ENCODE results near the gene ARHGAP8. TPM values are rescaled to one million over a fixed set of nuclear protein-coding genes. Genes with fewer than 3 reads are reported as not detected.

Gene ARHGAP8
- total RNA-seq, 1 experiment from 2014 or later: not detected

DNA sequence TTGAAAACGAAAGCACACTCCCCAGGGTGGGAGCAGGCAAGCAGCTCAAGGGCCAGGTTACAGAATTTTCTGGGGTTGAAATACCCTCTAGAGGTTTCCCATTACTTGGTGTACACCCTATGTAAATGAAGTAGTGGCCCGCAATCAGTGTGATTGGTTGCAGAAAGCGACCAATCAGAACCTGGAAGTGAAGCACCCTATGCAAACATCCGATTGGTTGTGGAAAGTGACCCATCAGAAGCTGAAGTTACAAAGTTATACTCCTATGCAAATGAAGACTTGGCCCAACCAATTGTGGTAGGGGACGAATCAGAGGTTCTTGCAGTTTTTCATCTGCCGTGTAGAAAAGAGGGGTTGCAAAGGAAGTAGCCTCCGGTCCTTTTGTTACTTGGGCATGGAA lies 31.2 kb upstream of the ARHGAP8 start:
- H3K9me3 ChIP-seq (ENCODE audit: low read length): no peaks in the 10 kb centered on the region
- no peak overlapping the region for H3K4me3 ChIP-seq (ENCODE audit: low read length)
- H4K20me1 ChIP-seq (ENCODE audit: insufficient read depth, low read depth, low read length): no peaks in the 10 kb centered on the region
- H3K79me2 ChIP-seq (ENCODE audit: low read length): no peaks in the 10 kb centered on the region
- no peak overlapping the region for H3K27ac ChIP-seq (ENCODE audit: low read length)
- no peaks in the 10 kb centered on the region for H3K36me3 ChIP-seq (ENCODE audit: insufficient read depth, low read length)
- H3K9ac ChIP-seq (ENCODE audit: low read length): no peak overlapping the region
- no peak overlapping the region for H2AFZ ChIP-seq (ENCODE audit: low read length)
- H3K4me1 ChIP-seq (ENCODE audit: low read length): peaks cover 5% of the 10 kb centered on the region; the same call in 1 of the 2 replicates
- no peak overlapping the region for H3K4me2 ChIP-seq (ENCODE audit: low read depth, low read length, poor library complexity, severe bottlenecking)
- H3K9me2 ChIP-seq (replicated peaks; ENCODE audit: insufficient read depth, low read length): no peaks in the 10 kb centered on the region
- no peaks in the 10 kb centered on the region for H3K27me3 ChIP-seq (ENCODE audit: low read length)
- DNase-seq: peak; percentile 63

DNA sequence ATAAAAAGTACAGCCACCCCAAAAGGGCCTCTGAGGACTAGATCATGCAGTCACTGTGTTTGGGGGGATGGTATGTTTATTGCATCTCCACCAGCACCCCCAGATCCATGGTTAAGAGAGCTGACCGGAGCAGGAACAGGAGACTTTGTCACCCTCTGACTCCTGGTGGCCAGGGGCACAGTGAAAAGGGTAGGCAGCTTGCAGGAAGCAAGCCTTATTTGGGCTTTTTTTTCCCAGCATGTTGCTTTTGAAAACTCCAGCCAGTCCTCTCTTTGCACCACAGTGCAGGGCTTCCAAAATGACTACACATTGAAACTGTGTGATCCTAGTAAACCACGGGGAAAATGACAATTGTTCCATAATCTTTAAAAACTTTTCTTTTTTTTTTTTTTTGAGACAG lies 29.8 kb upstream of the ARHGAP8 start:
- no peak overlapping the region for H3K4me3 ChIP-seq (ENCODE audit: low read length)
- DNase-seq: no peak
- H3K4me2 ChIP-seq (ENCODE audit: low read depth, low read length, poor library complexity, severe bottlenecking): no peak overlapping the region

DNA sequence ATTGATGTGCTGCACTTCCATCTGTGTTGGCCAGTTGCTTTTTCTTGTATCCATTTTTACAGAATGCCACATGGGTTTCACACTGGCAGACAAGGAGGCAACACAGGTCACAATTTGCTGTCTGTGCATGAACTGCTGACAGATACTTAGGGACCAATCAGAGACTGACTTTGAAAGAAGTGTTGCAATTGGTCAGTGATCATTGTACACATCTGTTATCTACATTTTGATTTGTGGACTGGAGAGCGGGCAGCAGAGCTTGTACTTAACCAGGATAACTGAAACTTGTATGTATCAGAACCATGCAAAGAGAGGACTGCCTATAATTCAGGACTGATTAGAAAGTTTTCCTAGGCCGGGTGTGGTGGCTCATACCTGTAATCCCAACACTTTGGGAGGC lies 28.6 kb upstream of the ARHGAP8 start:
- Histone ChIP-seq H2AFZ (ENCODE audit: low read length) (no peak overlapping the region), H3K4me1 (ENCODE audit: low read length) (peaks cover 5% of the 10 kb centered on the region; the same call in 1 of the 2 replicates), H4K20me1 (ENCODE audit: insufficient read depth, low read depth, low read length) (no peaks in the 10 kb centered on the region), H3K9ac (ENCODE audit: low read length) (no peak overlapping the region), H3K27me3 (ENCODE audit: low read length) (no peaks in the 10 kb centered on the region), H3K27ac (ENCODE audit: low read length) (no peak overlapping the region), H3K9me3 (ENCODE audit: low read length) (no peaks in the 10 kb centered on the region), H3K36me3 (ENCODE audit: insufficient read depth, low read length) (no peaks in the 10 kb centered on the region), H3K79me2 (ENCODE audit: low read length) (no peaks in the 10 kb centered on the region), H3K4me3 (ENCODE audit: low read length) (no peak overlapping the region), H3K9me2 (replicated peaks; ENCODE audit: insufficient read depth, low read length) (no peaks in the 10 kb centered on the region), H3K4me2 (ENCODE audit: low read depth, low read length, poor library complexity, severe bottlenecking) (no peak overlapping the region)
- DNase-seq: peak; percentile 90

More for the DNA sequence above, 29.8 kb upstream of the ARHGAP8 start:
- H3K27me3 ChIP-seq (ENCODE audit: low read length): no peaks in the 10 kb centered on the region
- H3K4me1 ChIP-seq (ENCODE audit: low read length): peaks cover 5% of the 10 kb centered on the region; the same call in 1 of the 2 replicates
- no peak overlapping the region for H3K9ac ChIP-seq (ENCODE audit: low read length)
- no peaks in the 10 kb centered on the region for H3K79me2 ChIP-seq (ENCODE audit: low read length)
- H4K20me1 ChIP-seq (ENCODE audit: insufficient read depth, low read depth, low read length): no peaks in the 10 kb centered on the region
- H3K9me2 ChIP-seq (replicated peaks; ENCODE audit: insufficient read depth, low read length): no peaks in the 10 kb centered on the region
- no peak overlapping the region for H2AFZ ChIP-seq (ENCODE audit: low read length)
- no peak overlapping the region for H3K27ac ChIP-seq (ENCODE audit: low read length)
- H3K9me3 ChIP-seq (ENCODE audit: low read length): no peaks in the 10 kb centered on the region
- H3K36me3 ChIP-seq (ENCODE audit: insufficient read depth, low read length): no peaks in the 10 kb centered on the region

DNA sequence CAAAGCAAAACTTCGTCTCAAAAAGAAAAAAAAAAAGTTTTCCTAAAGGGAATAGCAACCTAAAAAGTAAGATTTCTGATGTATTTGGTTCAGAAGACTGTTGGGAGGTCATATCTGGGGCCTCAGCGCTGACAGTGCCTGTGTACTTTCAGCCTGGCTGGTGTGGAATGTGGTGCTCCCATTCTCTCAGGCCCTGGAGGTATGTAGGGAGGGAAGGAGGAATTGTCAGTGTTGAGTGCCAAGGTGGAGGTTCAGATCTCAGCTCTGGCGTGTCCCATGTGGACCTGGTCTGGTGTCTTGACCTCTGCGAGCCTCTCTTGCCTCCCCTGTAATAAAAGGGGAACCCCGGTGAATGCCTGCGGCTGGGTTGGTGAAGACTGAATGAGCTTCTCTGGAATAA lies 28.0 kb upstream of the ARHGAP8 start:
- Histone ChIP-seq H3K36me3 (ENCODE audit: insufficient read depth, low read length) (no peaks in the 10 kb centered on the region), H3K9me2 (replicated peaks; ENCODE audit: insufficient read depth, low read length) (no peaks in the 10 kb centered on the region), H3K27me3 (ENCODE audit: low read length) (no peaks in the 10 kb centered on the region), H3K4me2 (ENCODE audit: low read depth, low read length, poor library complexity, severe bottlenecking) (no peak overlapping the region), H3K27ac (ENCODE audit: low read length) (no peak overlapping the region), H3K9ac (ENCODE audit: low read length) (no peak overlapping the region), H3K9me3 (ENCODE audit: low read length) (no peaks in the 10 kb centered on the region), H4K20me1 (ENCODE audit: insufficient read depth, low read depth, low read length) (no peaks in the 10 kb centered on the region), H3K4me3 (ENCODE audit: low read length) (no peak overlapping the region), H3K4me1 (ENCODE audit: low read length) (peaks cover 5% of the 10 kb centered on the region; the same call in 1 of the 2 replicates), H2AFZ (ENCODE audit: low read length) (no peak overlapping the region), H3K79me2 (ENCODE audit: low read length) (no peaks in the 10 kb centered on the region)
- DNase-seq: no peak

DNA sequence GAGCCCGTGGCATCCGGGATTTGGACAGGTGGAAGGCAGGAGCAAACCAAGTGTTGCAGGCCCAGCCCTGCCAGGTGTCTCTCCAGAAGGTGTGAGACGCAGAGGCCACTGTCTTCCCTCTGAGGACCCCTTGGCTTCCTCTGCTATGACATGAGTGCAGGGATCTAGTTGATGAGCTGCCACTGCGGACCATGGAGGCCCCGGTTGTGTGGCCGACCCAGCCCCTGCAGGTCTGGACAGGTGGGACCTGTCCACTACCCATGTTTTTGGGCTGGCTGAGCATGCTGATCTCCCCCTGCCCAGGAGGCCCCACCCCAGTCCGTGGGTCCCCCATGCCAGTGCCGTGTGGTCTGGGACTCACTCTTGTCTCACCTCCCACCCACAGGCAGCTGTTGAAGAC lies 27.5 kb upstream of the ARHGAP8 start:
- no peaks in the 10 kb centered on the region for H3K36me3 ChIP-seq (ENCODE audit: insufficient read depth, low read length)
- no peak overlapping the region for H3K27ac ChIP-seq (ENCODE audit: low read length)
- no peaks in the 10 kb centered on the region for H3K79me2 ChIP-seq (ENCODE audit: low read length)

DNA sequence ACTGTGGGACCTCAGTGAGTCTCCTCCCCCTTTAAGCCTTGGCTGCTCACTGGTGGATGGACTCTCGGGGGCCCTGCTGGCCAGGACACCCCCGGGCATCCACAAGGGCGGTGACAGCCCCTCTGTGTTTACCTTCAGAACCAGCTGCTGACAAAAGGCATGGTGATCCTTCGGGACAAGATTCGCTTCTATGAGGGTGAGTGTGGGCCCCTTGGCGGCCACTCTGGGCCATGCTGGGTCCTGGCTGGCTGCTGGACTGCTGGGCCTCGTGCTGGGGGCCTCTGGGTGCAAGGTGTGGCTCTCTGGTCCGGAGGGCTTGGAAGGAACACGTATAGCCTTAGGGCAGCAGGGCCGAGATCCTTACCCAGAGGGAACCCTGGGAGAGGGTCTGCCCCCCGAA lies 25.9 kb upstream of the ARHGAP8 start:
- no peaks in the 10 kb centered on the region for H4K20me1 ChIP-seq (ENCODE audit: insufficient read depth, low read depth, low read length)
- no peaks in the 10 kb centered on the region for H3K9me3 ChIP-seq (ENCODE audit: low read length)
- no peaks in the 10 kb centered on the region for H3K9me2 ChIP-seq (replicated peaks; ENCODE audit: insufficient read depth, low read length)
- no peaks in the 10 kb centered on the region for H3K27me3 ChIP-seq (ENCODE audit: low read length)
- H3K4me1 ChIP-seq (ENCODE audit: low read length): no peaks in the 10 kb centered on the region
- H3K9ac ChIP-seq (ENCODE audit: low read length): no peak overlapping the region
- no peaks in the 10 kb centered on the region for H3K79me2 ChIP-seq (ENCODE audit: low read length)
- H3K27ac ChIP-seq (ENCODE audit: low read length): no peak overlapping the region
- no peak overlapping the region for H3K4me2 ChIP-seq (ENCODE audit: low read depth, low read length, poor library complexity, severe bottlenecking)
- H3K36me3 ChIP-seq (ENCODE audit: insufficient read depth, low read length): no peaks in the 10 kb centered on the region
- no peak for DNase-seq
- H2AFZ ChIP-seq (ENCODE audit: low read length): no peak overlapping the region
- no peak overlapping the region for H3K4me3 ChIP-seq (ENCODE audit: low read length)

More for the DNA sequence above, 27.5 kb upstream of the ARHGAP8 start:
- Histone ChIP-seq H3K9me3 (ENCODE audit: low read length) (no peaks in the 10 kb centered on the region), H3K9ac (ENCODE audit: low read length) (no peak overlapping the region), H3K4me2 (ENCODE audit: low read depth, low read length, poor library complexity, severe bottlenecking) (no peak overlapping the region), H3K4me1 (ENCODE audit: low read length) (peaks cover 5% of the 10 kb centered on the region; the same call in 1 of the 2 replicates), H4K20me1 (ENCODE audit: insufficient read depth, low read depth, low read length) (no peaks in the 10 kb centered on the region), H3K4me3 (ENCODE audit: low read length) (no peak overlapping the region), H3K9me2 (replicated peaks; ENCODE audit: insufficient read depth, low read length) (no peaks in the 10 kb centered on the region), H3K27me3 (ENCODE audit: low read length) (no peaks in the 10 kb centered on the region), H2AFZ (ENCODE audit: low read length) (no peak overlapping the region)
- no peak for DNase-seq

DNA sequence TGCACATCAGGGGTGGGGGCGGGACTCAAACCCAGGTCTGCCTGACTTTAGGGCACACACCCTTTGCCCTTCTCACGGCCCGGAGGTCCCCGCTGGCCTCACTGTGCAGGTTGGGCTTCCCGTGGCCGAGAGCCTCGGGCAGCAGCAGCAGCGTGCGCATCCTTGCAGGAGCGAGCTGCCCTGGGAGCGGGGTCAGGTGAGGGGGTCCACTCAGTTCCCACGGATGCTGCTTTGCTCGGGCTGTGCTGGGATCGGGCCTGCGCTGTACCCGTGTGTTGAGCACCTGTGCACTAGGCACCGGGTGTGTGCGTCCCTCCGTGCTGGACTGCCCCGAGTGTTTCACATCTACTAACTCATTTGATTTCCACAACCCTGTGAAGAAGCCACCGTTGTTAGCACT lies 25.2 kb upstream of the ARHGAP8 start:
- DNase-seq: no peak
- Histone ChIP-seq H3K27ac (ENCODE audit: low read length) (no peak overlapping the region), H3K4me2 (ENCODE audit: low read depth, low read length, poor library complexity, severe bottlenecking) (no peak overlapping the region), H2AFZ (ENCODE audit: low read length) (no peak overlapping the region), H3K4me1 (ENCODE audit: low read length) (no peaks in the 10 kb centered on the region), H3K79me2 (ENCODE audit: low read length) (no peaks in the 10 kb centered on the region), H3K9ac (ENCODE audit: low read length) (no peak overlapping the region), H3K27me3 (ENCODE audit: low read length) (no peaks in the 10 kb centered on the region), H3K9me2 (replicated peaks; ENCODE audit: insufficient read depth, low read length) (no peaks in the 10 kb centered on the region), H3K9me3 (ENCODE audit: low read length) (no peaks in the 10 kb centered on the region), H3K4me3 (ENCODE audit: low read length) (no peak overlapping the region), H3K36me3 (ENCODE audit: insufficient read depth, low read length) (no peaks in the 10 kb centered on the region), H4K20me1 (ENCODE audit: insufficient read depth, low read depth, low read length) (no peaks in the 10 kb centered on the region)

DNA sequence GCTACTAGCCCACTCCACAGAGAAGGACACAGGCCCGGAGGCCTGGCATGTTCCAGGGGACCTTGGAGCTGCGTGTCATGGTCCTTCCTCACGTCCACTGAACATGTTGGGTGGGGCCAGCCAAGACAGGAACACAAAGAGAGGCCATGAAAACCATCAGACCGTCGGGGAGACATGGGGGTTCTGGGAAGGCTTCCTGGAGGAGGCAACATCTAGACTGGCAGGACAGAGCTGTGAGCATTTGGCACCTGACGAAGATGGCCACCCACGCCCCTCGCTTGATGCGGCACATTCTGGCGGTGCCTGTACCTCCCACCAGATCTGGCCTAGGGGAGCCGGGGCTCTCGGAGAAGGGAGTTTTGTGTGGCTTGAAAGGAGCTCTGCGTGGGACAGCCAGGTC lies 24.7 kb upstream of the ARHGAP8 start:
- Histone ChIP-seq H3K9me2 (replicated peaks; ENCODE audit: insufficient read depth, low read length) (no peaks in the 10 kb centered on the region), H3K36me3 (ENCODE audit: insufficient read depth, low read length) (no peaks in the 10 kb centered on the region)

More for the DNA sequence above, 24.7 kb upstream of the ARHGAP8 start:
- no peak for DNase-seq
- no peaks in the 10 kb centered on the region for H3K79me2 ChIP-seq (ENCODE audit: low read length)
- H2AFZ ChIP-seq (ENCODE audit: low read length): no peak overlapping the region
- no peaks in the 10 kb centered on the region for H3K4me1 ChIP-seq (ENCODE audit: low read length)
- no peak overlapping the region for H3K4me3 ChIP-seq (ENCODE audit: low read length)
- no peak overlapping the region for H3K27ac ChIP-seq (ENCODE audit: low read length)
- no peak overlapping the region for H3K4me2 ChIP-seq (ENCODE audit: low read depth, low read length, poor library complexity, severe bottlenecking)
- no peak overlapping the region for H3K9ac ChIP-seq (ENCODE audit: low read length)
- no peaks in the 10 kb centered on the region for H3K9me3 ChIP-seq (ENCODE audit: low read length)
- H4K20me1 ChIP-seq (ENCODE audit: insufficient read depth, low read depth, low read length): no peaks in the 10 kb centered on the region
- H3K27me3 ChIP-seq (ENCODE audit: low read length): no peaks in the 10 kb centered on the region
